ENCODE results near the gene SPATA17.

Gene SPATA17

DNA sequence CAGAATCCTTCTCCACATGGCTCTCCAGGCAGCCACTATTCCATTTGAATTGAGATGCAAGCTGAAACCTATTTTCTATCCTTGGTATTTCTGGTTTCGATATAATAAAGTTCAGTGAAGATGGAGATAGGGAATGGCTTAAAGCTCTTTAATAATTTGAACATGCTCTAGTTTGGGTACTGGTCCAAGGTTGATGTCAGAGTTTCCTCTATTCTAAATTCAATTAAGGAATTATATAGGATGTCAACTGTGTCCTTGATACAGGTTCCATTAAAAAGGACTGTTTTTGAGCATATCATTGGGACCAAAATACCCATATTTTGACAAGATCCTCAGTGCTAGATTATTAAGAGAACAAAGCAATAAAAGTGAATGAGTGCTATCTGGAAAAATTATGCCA, 245.3 kb downstream of the SPATA17 start:
- CTCF ChIA-PET: interaction anchor here (0.7 kb wide), 1 partner anchor 199 kb away, joined by 3 read pairs; no protein-coding TSS in a partner anchor
- no peak overlapping the region for H3K27ac ChIP-seq
- TF ChIP-seq, protein P1, sequence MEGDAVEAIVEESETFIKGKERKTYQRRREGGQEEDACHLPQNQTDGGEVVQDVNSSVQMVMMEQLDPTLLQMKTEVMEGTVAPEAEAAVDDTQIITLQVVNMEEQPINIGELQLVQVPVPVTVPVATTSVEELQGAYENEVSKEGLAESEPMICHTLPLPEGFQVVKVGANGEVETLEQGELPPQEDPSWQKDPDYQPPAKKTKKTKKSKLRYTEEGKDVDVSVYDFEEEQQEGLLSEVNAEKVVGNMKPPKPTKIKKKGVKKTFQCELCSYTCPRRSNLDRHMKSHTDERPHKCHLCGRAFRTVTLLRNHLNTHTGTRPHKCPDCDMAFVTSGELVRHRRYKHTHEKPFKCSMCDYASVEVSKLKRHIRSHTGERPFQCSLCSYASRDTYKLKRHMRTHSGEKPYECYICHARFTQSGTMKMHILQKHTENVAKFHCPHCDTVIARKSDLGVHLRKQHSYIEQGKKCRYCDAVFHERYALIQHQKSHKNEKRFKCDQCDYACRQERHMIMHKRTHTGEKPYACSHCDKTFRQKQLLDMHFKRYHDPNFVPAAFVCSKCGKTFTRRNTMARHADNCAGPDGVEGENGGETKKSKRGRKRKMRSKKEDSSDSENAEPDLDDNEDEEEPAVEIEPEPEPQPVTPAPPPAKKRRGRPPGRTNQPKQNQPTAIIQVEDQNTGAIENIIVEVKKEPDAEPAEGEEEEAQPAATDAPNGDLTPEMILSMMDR (conservative IDR thresholded peaks at IDR 0.05; ENCODE audit: low read depth): no peak
- POLR2A ChIA-PET (ENCODE audit: low non-redundant PET): no interaction called here
- no peak for DNase-seq (ENCODE audit: low spot score)

DNA sequence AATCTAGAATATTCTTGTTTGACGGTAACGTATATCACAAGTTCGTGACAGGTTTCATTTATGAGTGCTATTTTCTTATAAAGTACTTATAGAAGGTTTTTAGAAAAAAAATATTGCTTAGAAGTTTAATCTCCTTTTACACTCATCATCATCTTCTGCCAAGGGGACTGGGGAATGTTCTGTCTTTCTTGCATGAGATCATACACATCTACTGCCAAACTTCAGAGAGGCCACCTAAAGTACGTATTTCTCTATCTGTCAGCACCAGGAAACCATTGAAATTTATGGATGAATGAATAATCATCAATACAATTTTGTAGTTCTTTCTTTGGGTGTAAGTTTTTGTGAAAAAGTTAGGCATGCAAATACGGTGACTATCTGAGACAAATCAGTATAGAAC, 245.8 kb downstream of the SPATA17 start:
- CTCF ChIA-PET: interaction anchor here (0.7 kb wide), 1 partner anchor 198 kb away, joined by 3 read pairs; no protein-coding TSS in a partner anchor

DNA sequence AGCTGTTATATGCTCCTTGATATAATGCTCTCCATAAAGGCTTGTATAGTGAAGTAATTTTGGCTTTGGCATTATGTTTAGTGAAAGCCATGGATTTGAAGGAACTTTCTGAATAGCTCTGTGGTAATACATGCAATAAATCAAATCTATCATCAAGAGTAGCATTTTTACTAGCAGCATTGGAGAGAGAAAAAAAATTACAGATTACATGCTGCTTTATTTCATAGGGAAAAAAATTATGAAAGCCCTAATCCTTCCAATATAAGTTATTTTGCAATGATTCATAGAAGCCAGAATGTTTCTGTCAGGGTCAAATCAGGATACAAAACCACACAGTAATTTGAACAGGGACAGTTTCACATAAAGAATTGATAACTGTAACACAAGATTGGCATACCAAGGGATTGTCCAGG, 250.0 kb downstream of the SPATA17 start:
- no peak for DNase-seq (ENCODE audit: low spot score)
- ChIA-PET CTCF (no interaction called here), POLR2A (ENCODE audit: low non-redundant PET) (no interaction called here)
- TF ChIP-seq, protein P1 (conservative IDR thresholded peaks at IDR 0.05; ENCODE audit: low read depth): no peak
- H3K27ac ChIP-seq: no peak overlapping the region

More for the DNA sequence above, 245.8 kb downstream of the SPATA17 start:
- H3K27ac ChIP-seq: no peak overlapping the region
- POLR2A ChIA-PET (ENCODE audit: low non-redundant PET): no interaction called here
- TF ChIP-seq, protein P1 (conservative IDR thresholded peaks at IDR 0.05; ENCODE audit: low read depth): no peak
- DNase-seq (ENCODE audit: low spot score): no peak

DNA sequence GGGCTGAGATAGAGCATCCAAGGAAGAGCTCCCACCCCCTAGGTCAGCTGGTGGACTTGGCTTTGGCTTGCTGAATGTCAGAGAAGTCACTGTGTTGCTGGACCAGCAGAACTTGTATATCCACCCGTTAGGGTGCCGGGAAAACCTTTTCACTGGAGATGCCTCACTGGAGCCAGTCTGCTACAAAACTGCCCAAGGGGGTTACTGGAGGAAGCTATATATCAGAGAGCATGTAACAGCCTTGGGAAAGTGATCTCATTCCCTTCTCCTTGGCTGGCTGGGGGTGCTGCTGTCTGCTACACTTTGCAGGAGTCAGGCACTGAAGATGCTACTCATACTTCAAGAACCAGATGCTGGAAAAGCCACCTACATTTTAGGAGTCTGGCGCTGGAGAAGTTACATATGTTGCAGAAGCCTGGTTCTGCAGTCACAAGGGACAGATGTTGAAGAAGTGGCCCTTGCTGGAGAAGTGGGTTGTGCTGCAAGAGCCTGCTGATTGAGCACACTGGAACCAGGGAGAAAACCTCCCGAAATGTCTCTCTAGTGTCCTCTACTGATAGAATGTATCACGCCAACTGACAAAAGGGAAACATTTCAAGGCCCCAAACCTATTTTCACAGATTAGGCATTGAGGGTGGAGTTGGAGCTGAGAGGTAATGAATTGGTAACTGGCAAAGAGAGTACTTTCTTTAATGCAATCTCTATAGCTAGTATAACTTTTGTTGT, 250.6 kb downstream of the SPATA17 start:
- TF ChIP-seq, protein P1 (conservative IDR thresholded peaks at IDR 0.05; ENCODE audit: low read depth): no peak
- DNase-seq (ENCODE audit: low spot score): no peak
- H3K27ac ChIP-seq: no peak overlapping the region
- ChIA-PET CTCF (no interaction called here), POLR2A (ENCODE audit: low non-redundant PET) (no interaction called here)

DNA sequence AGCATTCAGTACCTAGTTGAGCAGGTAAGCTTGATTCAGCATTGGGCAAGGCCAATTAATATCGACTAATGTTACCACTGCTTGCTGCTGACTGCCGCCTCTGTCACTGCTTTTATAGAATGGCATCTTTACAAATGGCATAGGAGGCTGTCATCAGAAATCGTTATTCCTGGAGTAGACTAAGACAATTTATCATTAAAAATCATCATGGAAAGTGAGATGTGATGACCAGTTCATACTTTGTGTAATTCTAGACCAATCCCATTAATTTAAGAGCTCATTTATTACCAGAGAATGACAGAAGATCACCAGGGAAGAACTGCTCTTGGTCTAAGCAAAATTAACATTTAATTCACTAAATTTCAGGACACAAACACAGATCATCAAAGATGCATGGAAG, 254.0 kb downstream of the SPATA17 start:
- no peak overlapping the region for H3K27ac ChIP-seq
- CTCF ChIA-PET: no interaction called here
- TF ChIP-seq, protein P1 (conservative IDR thresholded peaks at IDR 0.05; ENCODE audit: low read depth): no peak
- DNase-seq (ENCODE audit: low spot score): no peak
- POLR2A ChIA-PET (ENCODE audit: low non-redundant PET): no interaction called here

DNA sequence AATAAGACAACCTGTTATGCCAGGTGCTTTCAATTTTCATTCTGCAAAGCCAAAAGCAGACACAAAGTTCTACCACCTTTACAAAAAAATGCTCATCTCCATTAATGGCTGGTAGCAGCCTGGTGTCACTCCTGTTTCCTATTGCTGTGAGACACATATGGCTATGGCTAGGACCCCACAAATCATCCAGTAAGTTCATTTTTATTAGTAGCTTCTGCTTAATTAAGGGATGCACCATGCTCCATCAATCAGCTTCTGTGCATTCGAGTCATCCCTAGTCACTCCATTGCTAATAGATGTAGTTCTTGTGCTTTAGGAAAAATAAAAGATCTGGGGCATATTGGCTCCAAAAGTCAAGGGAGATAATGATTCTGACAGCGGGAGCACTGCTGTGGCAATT, 257.2 kb downstream of the SPATA17 start:
- CTCF ChIA-PET: no interaction called here
- TF ChIP-seq, protein P1 (conservative IDR thresholded peaks at IDR 0.05; ENCODE audit: low read depth): no peak
- POLR2A ChIA-PET (ENCODE audit: low non-redundant PET): no interaction called here
- DNase-seq (ENCODE audit: low spot score): no peak
- no peak overlapping the region for H3K27ac ChIP-seq
